ENCODE data around the gene CFAP90. TPM values are rescaled to one million over a fixed set of nuclear protein-coding genes. Genes with fewer than 3 reads are reported as not detected.

CFAP90 gene
- total RNA-seq, 1 donor from 2014 or later = 0.64 TPM

DNA sequence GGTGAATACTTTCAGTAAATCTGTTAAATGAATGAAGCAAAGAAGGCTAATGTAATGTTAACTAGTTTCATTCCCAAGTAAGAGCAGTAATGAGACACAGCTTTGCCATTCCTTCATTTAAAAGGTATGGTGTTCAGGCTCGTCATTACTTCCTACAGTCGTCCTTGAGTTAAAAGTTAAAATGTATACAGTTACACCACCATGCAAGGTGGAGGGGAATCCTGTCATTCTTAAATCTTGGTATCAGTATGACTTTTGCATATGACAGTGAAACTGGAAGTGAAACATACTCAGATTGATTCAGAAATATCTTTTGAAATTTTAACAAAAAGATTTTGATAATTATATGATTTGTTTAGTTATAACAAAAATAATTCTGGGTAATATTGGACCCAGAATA is 43.9 kb upstream of the CFAP90 start:
- Histone ChIP-seq H3K4me1 (ENCODE audit: insufficient read depth, low read length) (no peaks in the 10 kb centered on the region), H3K9ac (ENCODE audit: low read length) (no peak overlapping the region), H2AFZ (ENCODE audit: low read depth, low read length) (no peak overlapping the region), H3K79me2 (ENCODE audit: insufficient read depth, low read length) (no peaks in the 10 kb centered on the region), H3K27ac (ENCODE audit: low read depth, low read length) (no peak overlapping the region), H4K20me1 (ENCODE audit: insufficient read depth, low read length) (no peaks in the 10 kb centered on the region), H3K36me3 (ENCODE audit: insufficient read depth, low read length) (peaks cover 60% of the 10 kb centered on the region), H3K4me2 (ENCODE audit: low read length) (no peak overlapping the region), H3K9me3 (ENCODE audit: insufficient read depth, low read depth, low read length) (no peaks in the 10 kb centered on the region), H3K4me3 (ENCODE audit: insufficient read depth, low read depth, low read length) (no peak overlapping the region), H3K27me3 (ENCODE audit: insufficient read depth, low read length) (no peaks in the 10 kb centered on the region)
- DNase-seq (ENCODE audit: low read depth) (no peak), FAIRE-seq (no peak)
- TF ChIP-seq EZH2 (IDR thresholded peaks at IDR 0.05; ENCODE audit: insufficient read depth, low read length) = no peak
- TF ChIP-seq, protein P1, sequence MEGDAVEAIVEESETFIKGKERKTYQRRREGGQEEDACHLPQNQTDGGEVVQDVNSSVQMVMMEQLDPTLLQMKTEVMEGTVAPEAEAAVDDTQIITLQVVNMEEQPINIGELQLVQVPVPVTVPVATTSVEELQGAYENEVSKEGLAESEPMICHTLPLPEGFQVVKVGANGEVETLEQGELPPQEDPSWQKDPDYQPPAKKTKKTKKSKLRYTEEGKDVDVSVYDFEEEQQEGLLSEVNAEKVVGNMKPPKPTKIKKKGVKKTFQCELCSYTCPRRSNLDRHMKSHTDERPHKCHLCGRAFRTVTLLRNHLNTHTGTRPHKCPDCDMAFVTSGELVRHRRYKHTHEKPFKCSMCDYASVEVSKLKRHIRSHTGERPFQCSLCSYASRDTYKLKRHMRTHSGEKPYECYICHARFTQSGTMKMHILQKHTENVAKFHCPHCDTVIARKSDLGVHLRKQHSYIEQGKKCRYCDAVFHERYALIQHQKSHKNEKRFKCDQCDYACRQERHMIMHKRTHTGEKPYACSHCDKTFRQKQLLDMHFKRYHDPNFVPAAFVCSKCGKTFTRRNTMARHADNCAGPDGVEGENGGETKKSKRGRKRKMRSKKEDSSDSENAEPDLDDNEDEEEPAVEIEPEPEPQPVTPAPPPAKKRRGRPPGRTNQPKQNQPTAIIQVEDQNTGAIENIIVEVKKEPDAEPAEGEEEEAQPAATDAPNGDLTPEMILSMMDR (IDR thresholded peaks at IDR 0.05; ENCODE audit: insufficient read depth, low read depth, low read length) = no peak
- Mint-ChIP-seq H3K4me1 (ENCODE audit: low read depth, unreplicated experiment) (no peaks in the 10 kb centered on the region), H3K27me3 (ENCODE audit: low read depth, unreplicated experiment) (no peaks in the 10 kb centered on the region), H3K27ac (ENCODE audit: unreplicated experiment) (no peak overlapping the region), H3K36me3 (ENCODE audit: low read depth, unreplicated experiment) (peaks cover 22% of the 10 kb centered on the region), H3K4me3 (ENCODE audit: unreplicated experiment) (no peak overlapping the region), H3K9me3 (ENCODE audit: unreplicated experiment) (no peaks in the 10 kb centered on the region)

DNA sequence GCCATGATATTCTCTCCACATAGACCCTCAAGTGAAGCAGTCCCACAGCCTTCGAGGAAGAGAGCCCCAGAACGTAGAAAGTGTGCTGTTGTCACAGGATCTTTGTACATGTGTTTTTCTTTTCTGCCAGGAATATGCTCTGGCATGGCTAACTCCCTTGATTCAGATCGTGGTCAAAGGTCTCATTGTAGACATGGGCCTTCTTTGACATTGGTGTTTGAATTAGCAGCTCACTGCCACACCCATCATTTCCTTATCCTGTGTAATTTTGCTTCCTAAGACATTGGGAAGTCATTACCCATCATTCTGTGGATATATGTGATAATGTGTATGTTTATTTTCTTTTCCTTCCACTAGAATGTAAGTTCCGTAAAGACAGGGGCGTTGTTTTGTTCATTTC is 43.5 kb upstream of the CFAP90 start:
- Mint-ChIP-seq H3K4me3 (ENCODE audit: unreplicated experiment) (no peak overlapping the region), H3K4me1 (ENCODE audit: low read depth, unreplicated experiment) (no peaks in the 10 kb centered on the region), H3K9me3 (ENCODE audit: unreplicated experiment) (no peaks in the 10 kb centered on the region), H3K27ac (ENCODE audit: unreplicated experiment) (no peak overlapping the region), H3K36me3 (ENCODE audit: low read depth, unreplicated experiment) (peaks cover 19% of the 10 kb centered on the region), H3K27me3 (ENCODE audit: low read depth, unreplicated experiment) (no peaks in the 10 kb centered on the region)
- no peak overlapping the region for H3K4me3 ChIP-seq (ENCODE audit: insufficient read depth, low read depth, low read length)
- H2AFZ ChIP-seq (ENCODE audit: low read depth, low read length) = no peak overlapping the region
- FAIRE-seq (no peak), DNase-seq (ENCODE audit: low read depth) (no peak)
- H3K79me2 ChIP-seq (ENCODE audit: insufficient read depth, low read length) = no peaks in the 10 kb centered on the region
- no peaks in the 10 kb centered on the region for H3K27me3 ChIP-seq (ENCODE audit: insufficient read depth, low read length)
- no peak overlapping the region for H3K27ac ChIP-seq (ENCODE audit: low read depth, low read length)
- H3K9me3 ChIP-seq (ENCODE audit: insufficient read depth, low read depth, low read length) = no peaks in the 10 kb centered on the region
- H3K4me1 ChIP-seq (ENCODE audit: insufficient read depth, low read length) = no peaks in the 10 kb centered on the region
- no peak overlapping the region for H3K4me2 ChIP-seq (ENCODE audit: low read length)
- H4K20me1 ChIP-seq (ENCODE audit: insufficient read depth, low read length) = no peaks in the 10 kb centered on the region
- TF ChIP-seq, protein P1 (IDR thresholded peaks at IDR 0.05; ENCODE audit: insufficient read depth, low read depth, low read length) = no peak
- TF ChIP-seq EZH2 (IDR thresholded peaks at IDR 0.05; ENCODE audit: insufficient read depth, low read length) = no peak
- H3K36me3 ChIP-seq (ENCODE audit: insufficient read depth, low read length) = peaks cover 64% of the 10 kb centered on the region
- H3K9ac ChIP-seq (ENCODE audit: low read length) = no peak overlapping the region

DNA sequence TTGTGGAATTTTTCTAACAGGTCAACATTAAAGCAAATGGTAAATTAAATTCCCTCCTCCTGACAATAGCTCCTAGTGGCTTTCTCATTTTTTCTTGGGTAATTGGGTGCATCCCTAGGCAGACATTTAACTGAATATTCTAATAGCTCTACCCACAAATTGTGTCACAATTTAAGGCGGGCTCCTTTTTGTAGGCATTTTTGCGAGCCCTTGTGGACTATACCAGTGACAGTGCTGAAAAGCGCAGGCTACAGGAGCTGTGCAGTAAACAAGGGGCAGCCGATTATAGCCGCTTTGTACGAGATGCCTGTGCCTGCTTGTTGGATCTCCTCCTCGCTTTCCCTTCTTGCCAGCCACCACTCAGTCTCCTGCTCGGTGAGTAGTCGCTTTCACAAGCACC is 38.0 kb upstream of the CFAP90 start:
- Histone ChIP-seq H3K4me3 (ENCODE audit: insufficient read depth, low read depth, low read length) (no peak overlapping the region), H3K4me2 (ENCODE audit: low read length) (no peak overlapping the region), H3K79me2 (ENCODE audit: insufficient read depth, low read length) (no peaks in the 10 kb centered on the region), H3K4me1 (ENCODE audit: insufficient read depth, low read length) (no peaks in the 10 kb centered on the region), H3K27ac (ENCODE audit: low read depth, low read length) (no peak overlapping the region), H2AFZ (ENCODE audit: low read depth, low read length) (no peak overlapping the region), H3K9ac (ENCODE audit: low read length) (no peak overlapping the region), H3K36me3 (ENCODE audit: insufficient read depth, low read length) (peaks cover 55% of the 10 kb centered on the region), H4K20me1 (ENCODE audit: insufficient read depth, low read length) (no peaks in the 10 kb centered on the region), H3K27me3 (ENCODE audit: insufficient read depth, low read length) (no peaks in the 10 kb centered on the region), H3K9me3 (ENCODE audit: insufficient read depth, low read depth, low read length) (no peaks in the 10 kb centered on the region)
- TF ChIP-seq EZH2 (IDR thresholded peaks at IDR 0.05; ENCODE audit: insufficient read depth, low read length) = no peak
- TF ChIP-seq, protein P1 (IDR thresholded peaks at IDR 0.05; ENCODE audit: insufficient read depth, low read depth, low read length) = no peak
- FAIRE-seq (no peak), DNase-seq (ENCODE audit: low read depth) (no peak)
- Mint-ChIP-seq H3K9me3 (ENCODE audit: unreplicated experiment) (no peaks in the 10 kb centered on the region), H3K27ac (ENCODE audit: unreplicated experiment) (no peak overlapping the region), H3K27me3 (ENCODE audit: low read depth, unreplicated experiment) (no peaks in the 10 kb centered on the region), H3K4me3 (ENCODE audit: unreplicated experiment) (no peak overlapping the region), H3K4me1 (ENCODE audit: low read depth, unreplicated experiment) (no peaks in the 10 kb centered on the region), H3K36me3 (ENCODE audit: low read depth, unreplicated experiment) (peaks cover 10% of the 10 kb centered on the region)

Measured in astrocyte (in vitro differentiated cells and primary cell).